ENCODE data around the gene NAP1L1. TPM values are rescaled to one million over a fixed set of nuclear protein-coding genes. Genes with fewer than 3 reads are reported as not detected.

Gene NAP1L1
- total RNA-seq, 1 donor from 2014 or later = 116 TPM

DNA sequence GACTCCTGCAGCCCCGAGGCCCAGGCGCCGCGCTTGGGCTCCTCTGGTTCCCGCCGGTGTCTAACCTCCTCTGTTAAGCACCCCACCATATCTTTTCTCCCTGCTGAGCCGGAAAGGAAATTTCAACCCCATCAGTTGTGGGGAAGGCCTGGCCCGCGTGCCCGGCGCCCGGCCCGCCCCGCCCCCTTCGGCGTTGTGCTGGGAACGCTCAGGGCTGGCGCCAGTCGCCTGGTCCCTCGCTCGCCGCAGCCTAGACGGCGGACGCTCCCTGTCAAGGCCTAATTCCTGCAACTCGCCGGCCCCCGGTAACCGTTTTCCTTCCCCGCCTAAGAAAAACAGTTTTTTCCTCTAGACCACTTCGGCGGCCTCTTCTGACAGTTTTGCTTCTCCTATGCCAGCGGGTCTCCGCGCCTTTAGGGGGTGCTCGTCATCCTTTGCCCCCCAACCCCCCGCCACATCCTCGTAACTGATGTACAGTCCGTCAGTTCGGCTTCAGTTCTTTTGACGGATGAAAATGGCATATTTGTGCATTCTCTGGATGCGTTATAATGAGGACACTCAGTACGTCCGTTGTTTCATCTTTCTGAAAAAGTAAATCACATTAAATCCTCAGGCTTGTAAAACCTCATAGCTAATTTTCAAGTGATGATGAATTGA lies 506 bp upstream of the NAP1L1 start:
- peak; percentile 86 to 88 for DNase-seq (ENCODE audit: low read depth in 2 of 2)

DNA sequence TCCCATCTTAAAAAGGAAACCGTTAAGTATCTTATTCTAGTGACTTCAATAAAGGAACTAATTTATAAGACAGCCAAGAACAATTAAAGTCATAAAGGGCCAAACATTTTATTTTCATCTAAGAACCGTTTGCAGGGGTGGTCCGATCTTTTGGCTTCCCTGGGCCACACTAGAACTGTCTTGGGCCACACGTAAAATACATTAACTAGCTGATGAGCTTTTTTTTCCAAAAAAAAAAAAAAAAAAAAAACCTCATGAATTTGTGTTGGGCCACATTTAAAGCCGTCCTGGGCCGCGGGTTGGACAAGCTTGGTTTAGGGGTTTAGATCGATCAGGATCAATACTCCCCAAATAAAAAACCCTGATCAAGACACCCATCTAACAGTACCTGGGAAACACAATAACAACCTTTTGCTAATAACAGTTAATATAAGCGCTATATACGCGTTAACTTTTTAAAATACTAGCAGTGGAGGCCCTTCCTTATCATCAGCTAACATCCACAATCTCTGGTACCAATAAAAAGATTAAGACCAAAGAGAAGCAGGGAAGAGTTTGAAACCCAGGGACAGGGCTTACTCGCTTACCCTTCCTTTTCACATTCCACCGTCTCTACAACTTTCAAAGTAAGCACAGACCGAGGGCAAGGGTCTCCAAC lies 1.1 kb downstream of the NAP1L1 start:
- no peak for DNase-seq (ENCODE audit: low read depth in 2 of 2)

DNA sequence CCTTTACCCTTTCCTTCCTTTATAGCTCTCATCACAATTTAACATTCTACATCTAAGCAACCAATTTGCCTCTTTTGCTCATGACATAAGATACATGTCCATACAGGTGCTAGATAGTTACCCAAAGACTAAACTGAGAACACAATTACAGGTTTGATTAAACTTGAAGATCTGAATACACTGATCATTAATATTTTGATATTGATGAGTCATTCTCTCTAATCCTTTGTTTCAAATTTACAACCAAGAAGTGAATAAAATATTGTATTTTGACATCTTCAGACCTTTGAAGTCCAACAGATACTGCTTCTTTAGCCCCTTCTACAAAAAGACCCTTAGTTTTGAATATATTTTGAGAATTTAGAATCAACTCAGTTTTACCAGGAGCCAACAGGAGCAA lies 2.6 kb downstream of the NAP1L1 start:
- DNase-seq (ENCODE audit: low read depth in 2 of 2) = no peak

DNA sequence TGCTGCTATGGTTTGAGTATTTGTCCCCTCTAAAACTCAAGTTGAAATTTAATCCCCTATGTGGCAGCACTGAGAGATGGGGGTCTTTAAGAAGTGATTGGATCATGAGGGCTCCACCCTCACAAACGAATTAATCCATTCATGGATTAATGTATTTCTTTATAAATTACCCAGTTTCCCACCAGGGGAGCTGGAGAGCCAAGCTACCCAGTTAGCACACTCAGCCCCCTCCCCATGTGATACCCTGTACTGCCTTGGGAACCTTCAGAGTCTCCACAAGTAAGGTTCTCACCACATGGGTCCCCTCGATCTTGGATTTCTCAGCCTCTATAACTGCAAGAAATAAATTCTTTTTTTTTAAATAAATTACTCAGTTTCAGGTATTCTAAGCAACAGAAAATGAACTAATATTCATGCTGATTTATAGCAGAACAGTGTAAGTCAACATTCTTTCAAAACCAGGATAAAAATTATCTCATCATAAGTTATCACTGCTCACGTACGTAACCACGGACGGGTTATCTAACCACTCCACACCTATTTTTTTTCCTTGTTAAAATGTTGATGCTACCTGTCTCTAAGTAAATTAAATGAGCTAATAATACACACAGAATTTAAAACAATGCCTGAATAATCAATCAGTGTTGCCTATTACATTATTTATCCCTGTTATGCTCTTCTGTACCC lies 3.6 kb downstream of the NAP1L1 start:
- DNase-seq (ENCODE audit: low read depth in 2 of 2) = no peak

DNA sequence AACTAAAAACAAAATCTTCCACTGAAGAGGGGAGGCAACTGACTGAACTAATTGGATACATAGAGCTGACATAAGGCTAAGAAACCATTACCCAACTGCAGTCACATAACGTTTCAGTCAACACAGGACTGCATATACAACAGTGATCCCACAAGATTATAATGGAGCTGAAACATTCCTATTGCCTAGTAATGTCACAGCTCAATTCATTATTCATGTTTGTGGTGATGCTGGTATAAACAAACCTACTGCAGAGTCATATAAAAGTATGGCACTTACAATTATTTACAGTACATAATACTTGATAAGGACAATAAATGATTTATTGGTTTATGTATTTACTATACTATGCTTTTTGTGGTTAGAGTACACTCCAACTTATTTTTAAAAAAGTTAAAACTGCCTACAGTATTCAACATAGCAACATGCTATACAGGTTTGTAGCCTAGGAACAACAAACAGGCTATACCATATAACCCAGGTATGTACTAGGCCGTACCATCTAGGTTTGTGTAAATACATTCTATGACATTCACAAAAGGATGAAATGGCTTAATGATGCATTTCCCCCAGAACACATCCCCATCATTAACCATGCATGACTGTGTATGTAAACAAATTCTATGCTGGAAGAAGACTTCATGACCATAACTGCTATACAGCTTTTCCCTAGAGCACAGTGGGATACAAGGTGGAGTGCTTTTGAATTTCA lies 4.3 kb downstream of the NAP1L1 start:
- peak in 1 of 2 donors; percentile 5 for DNase-seq (ENCODE audit: low read depth in 2 of 2)

DNA sequence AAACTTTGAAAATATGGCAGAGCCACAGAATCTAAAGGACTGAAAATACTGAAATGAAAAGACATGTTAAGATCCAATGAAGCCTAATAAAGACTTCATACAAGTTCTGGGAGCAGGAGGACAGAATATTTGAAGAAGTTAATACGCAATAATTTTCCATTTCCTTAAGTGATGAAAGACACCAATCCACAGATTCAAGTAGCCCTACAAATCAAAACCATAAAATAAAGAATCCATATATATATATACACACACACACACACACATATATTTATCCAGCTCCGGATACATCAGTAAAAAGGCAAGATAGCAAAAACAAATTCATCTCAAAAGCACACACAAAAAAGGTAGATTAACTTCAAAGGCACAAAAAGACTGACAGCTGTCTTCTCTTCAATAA lies 5.7 kb downstream of the NAP1L1 start:
- DNase-seq (ENCODE audit: low read depth in 2 of 2) = no peak

DNA sequence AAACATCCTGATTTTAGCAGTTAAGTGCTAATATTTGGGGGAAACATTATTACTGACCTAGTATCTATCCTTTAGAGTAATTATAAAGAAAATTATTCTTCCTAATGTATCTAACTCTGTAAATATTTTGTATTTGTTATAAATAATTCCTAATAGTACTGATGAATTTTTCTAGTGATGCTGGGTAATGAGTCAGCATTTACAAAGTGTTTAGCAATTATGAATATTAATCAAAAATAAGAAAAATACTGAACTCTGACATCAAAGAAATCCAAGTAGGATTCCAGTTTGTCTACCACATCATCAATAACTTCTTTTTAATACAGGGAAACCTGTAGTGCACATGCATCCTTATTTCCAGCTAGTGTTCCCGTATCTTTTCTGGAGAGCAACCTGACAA lies 9.0 kb downstream of the NAP1L1 start:
- DNase-seq (ENCODE audit: low read depth in 2 of 2) = no peak

DNA sequence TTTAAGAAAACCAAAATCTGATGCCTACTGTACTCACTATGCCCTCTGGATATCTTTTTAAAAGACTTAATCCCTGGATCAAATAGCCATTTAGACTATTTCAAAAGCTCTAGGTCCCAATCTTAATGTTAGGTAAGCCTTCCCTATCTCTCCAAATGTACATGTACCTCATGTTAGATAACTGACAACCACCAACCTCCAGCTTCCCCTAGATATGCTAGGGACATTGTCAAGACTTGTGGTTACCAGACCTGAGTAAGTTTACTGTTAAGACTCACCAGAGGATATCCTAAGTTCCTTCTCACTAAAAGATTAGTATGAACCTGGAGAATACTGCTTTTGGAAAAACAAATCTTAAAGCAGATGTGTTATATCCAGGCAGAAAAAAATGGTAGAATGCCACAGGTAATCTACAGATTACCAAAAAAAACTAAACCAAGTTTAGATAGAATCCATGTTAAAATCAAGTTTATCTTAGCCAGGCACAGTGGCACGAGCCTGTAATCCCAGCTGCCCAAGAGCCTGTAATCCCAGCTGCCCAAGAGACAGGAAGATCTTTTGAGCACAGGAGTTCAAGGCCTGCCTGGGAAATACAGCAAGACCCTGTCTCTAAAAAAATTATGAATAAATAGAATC lies 9.7 kb downstream of the NAP1L1 start:
- no peak for DNase-seq (ENCODE audit: low read depth in 2 of 2)

DNA sequence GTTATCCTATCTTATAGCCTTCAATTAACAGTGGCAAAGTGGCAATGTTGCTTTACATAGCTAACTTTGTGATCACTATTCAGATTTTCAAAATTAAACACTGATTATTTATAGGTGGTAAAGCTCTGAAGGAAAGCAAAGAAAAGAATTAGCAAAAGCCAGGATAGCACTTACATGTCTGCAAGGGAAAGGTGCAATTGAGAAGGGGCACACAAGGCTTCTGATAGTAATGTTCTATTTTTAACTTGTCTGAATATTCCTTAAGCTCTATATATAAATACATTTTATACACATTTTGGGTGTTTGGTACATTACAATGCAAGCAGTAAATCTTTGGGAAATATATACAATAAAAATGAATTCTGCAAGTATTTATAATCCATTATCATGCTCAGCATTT lies 10.9 kb downstream of the NAP1L1 start:
- no peak for DNase-seq (ENCODE audit: low read depth in 2 of 2)

DNA sequence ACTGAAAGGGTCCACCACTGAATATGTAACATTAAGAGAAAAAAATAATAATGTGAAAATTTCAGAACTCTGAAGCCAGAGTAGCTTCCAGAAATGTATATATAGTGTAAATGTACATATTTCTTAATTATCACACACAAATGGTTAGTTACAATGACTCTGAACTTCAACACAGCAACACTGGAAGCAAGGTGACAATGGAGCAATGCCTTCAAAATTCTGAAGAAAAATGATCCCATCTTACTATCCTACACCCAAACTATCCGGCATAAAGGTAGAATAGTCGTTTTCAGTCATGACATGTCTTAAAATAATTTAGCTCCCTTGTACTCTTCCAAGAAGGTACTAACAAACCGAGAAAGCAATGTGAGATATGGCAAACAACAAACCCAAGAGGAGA lies 11.9 kb downstream of the NAP1L1 start:
- DNase-seq (ENCODE audit: low read depth in 2 of 2) = no peak

DNA sequence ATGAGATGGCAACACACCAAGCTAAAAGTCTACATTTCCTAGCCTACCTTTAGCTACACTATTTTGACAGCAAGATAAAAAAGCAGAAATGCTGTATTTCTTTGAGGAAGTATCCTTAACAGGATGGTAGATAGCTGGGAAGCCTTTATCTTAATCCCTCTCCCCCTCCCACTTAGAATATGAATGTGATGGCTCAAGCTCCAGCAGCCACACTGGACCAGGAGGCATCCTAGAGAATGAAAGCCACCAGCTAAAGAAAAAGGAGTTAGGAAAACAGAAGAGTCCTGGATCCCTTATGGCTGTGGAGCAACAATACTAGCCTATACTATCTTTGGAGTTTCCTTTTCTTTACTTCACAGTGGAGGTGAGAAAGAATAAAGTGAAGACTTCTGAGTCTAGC lies 15.1 kb downstream of the NAP1L1 start:
- DNase-seq (ENCODE audit: low read depth in 2 of 2) = no peak

DNA sequence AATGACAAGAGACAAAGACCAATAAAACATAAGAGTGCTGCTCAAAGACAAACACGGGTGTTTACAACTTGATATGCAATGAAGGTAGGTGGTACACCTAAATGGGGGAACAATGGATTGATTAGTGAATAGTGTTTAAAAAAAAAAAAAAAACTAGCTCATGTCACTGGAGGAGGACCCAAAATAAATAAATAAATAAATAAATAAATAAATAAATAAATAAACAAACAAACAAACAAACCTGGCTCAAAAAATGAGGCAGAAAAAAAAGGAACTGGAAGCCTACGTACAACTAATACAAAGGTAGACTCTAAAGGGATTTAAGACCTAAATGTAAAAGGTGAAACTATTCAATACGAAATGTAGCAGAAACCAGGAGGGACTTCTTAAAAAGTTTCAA lies 18.6 kb downstream of the NAP1L1 start:
- DNase-seq (ENCODE audit: low read depth in 2 of 2) = no peak

DNA sequence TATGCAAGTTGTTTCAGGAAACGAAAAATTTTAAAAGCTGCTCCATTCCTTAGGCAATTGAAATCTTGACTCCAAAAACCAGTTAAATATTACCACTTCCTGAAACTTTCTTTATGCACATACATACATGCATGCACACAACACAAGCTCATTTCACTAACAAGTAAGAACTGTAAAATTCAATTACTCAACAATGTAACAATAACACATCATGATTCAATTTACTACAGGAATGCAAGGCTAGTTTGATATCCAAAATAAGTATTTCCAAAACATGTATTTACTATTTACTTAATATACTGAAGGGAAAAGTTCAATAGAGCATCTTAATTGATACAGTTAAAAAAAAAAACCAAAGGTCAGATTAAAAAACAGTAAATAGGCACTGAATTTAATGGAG lies 19.6 kb downstream of the NAP1L1 start:
- no peak for DNase-seq (ENCODE audit: low read depth in 2 of 2)

DNA sequence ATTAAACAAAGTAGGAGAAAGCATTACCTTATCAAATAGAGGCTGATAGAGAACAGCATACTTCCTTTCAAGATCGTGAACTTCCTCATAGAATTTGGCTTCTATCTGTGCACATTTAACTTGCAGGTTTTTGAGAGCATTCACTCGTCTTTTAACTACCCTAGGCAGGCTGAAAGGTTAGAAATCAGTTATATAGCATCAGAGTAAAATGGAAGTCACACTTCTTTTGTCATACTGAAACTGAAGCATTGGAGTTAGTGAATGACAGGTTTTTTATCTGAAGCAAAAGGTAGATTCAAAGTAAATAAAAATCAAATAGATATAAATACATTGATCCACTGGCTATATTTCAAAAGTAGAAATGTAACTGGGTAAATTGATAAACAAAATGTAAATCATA lies 24.4 kb downstream of the NAP1L1 start:
- no peak for DNase-seq (ENCODE audit: low read depth in 2 of 2)

DNA sequence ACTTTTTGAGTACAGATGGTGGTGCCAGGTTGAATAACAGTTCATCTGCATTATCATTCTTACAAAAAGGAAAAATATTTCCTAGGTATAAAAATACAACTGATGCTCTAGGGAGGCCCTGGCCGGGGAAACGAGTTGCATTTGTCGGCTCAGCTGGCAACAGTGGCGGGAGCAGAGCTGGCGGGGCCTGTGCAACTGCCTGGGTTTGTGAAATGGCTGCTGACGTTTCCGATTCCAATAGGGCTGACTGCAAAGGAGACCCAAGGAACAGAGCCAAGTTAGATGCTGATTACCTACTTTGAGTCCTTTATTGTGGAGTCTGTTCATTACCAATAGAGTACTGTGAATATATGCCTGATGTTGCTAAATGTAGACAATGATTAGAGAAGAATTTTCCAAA lies 27.2 kb downstream of the NAP1L1 start:
- no peak for DNase-seq (ENCODE audit: low read depth in 2 of 2)

DNA sequence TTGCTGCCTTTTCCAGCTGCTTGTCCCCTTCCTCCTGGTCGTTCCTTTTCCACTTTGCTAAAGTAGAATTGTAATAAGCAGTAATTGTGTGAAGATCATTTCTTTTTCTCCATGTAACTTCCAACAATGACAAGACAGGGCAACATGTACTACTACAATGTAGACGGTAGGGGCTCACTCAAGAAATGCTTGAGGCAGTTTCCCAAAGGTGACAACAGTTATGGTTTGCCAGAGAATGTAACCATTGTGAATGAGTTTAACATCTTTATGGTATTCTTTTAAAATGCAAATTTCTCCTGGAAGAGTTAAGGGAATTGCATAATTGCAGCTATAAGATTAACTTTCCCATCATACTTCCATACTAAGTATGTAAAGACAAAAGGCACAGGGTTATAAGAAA lies 29.1 kb downstream of the NAP1L1 start:
- DNase-seq (ENCODE audit: low read depth in 2 of 2) = no peak

DNA sequence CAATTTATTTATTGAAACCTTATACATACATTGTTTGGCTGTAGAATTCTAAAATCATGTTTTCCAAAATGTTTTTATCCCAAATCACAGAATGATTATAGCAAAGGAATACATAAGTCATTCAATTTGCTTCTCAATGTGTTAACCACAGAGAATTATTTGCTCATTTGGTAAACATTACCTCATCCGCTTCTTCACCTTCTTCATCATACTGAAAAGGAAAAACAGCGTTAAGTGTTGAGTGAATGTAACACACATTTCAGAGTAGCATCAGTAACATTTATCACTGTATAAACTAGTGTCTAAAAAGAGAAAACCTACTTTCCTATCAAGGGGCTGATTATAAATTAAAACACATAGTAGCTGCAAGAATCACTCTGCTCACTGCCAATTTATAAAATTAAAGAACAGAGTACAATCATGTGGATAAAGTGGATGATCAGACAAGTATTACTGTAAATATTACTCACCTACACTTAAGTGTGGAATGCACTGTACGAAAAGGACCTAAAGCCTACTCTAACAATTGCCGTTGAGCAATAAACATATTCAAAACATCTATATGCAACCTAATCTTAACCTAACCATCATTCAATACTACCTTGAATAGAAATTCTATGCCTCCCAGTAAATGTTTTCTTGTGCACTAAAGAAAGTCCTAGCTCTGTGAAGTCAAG lies 34.8 kb downstream of the NAP1L1 start:
- DNase-seq (ENCODE audit: low read depth in 2 of 2) = no peak

DNA sequence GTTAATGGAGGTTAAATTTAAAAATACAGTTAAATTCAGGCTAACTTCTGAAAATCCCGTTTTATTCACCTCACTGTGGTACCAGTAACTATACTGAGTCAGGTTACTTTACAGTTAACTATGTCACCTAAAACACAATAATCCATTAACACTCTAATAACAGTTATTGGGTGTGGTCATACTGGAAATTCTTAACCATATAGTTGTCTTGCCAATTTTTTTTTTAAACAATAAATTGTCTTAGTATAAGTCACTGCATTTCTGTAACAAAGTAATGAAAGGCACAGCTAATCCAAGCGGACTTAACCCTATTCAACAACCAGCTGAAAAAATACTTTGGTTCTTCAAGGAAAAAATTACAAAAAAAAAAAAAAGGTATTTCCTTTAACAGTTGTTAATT lies 36.7 kb downstream of the NAP1L1 start:
- no peak for DNase-seq (ENCODE audit: low read depth in 2 of 2)

DNA sequence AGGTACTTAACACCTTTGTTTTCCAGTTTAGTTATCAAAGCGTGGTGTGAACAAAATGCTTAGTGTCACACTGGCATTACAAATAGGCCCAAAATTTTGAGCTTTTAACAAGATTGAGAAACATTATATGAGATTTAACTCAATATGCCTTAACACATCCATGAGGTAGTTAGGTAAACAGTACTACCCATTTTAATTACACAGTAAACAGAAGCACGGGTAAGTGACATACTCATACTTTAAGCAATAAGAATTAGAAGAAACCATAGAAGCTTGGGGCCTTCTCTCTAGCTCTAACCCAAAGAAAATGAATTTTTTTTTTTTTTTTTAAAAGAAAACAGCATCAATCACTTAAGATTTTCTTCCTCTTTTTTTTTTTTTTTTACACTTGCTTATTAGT lies 37.4 kb downstream of the NAP1L1 start:
- DNase-seq (ENCODE audit: low read depth in 2 of 2) = no peak

DNA sequence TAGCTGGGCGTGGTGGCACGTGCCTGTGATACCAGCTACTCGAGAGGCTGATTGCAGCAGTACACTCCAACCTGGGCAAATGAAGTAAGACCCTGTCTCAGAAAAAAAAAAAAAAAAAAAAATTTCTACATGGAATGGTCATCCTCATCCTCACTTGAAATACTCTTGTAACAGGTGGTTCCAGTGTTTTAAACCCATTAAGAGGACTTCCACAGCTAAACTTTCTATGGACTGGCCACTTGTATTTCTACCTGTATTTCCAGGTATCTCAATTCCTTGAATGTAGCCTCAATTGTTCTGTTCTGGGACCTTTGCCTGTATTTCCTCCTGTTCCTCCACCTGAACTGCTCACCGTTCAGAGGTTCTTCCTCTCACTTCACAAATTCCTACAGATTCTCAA lies 41.1 kb downstream of the NAP1L1 start:
- DNase-seq (ENCODE audit: low read depth in 2 of 2) = no peak

DNA sequence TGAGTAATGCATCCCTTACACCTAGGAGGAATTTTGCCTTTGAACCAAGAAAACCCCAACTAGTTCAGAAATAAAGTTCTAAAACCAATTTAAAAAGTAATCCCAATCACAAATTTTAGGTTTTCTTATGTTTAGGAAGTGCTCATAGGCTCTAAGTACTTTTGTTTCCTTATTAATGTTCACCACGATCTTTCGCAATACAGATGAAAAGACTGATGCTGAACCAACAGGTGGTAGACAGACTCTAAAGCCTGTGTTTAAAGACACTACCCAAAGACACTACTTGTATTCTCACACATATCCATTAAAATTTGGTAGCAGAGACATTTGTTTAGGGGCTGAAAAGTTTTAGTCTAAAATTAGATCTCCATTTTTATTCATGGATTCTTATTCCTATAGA lies 42.3 kb downstream of the NAP1L1 start:
- DNase-seq (ENCODE audit: low read depth in 2 of 2) = no peak
